Uterus (tissue), 4 donors: Measurements from ENCODE around the gene C1R. TPM values are rescaled to one million over a fixed set of nuclear protein-coding genes. Genes with fewer than 3 reads are reported as not detected.

ENCODE experiments used
- DNase-seq, 2 donors: peaks; one replicate each; pipeline ENCODE4 v3.0.0-alpha.2; 2019 to 2020
- H3K27ac ChIP-seq, 2 donors: fragments of 200-600 bp; sonication (generic); 1 replicate in 1 of 2; 2 replicates in 1 of 2; pipeline ENCODE4 v1.5.1; 2016 to 2018
- H3K27me3 ChIP-seq, 2 donors: fragments of 200-600 bp; sonication (generic); one replicate each; pipeline ENCODE4 v1.5.1; 2018 to 2019; ENCODE audit warnings: control low read depth in 1 of 2
- H3K36me3 ChIP-seq, 2 donors: fragments of 200-600 bp; sonication (generic); one replicate each; pipeline ENCODE4 v1.5.1; 2019; ENCODE audit warnings: control low read depth in 1 of 2
- H3K4me1 ChIP-seq, 2 donors: fragments of 200-600 bp; sonication (generic); one replicate each; pipeline ENCODE4 v1.5.1; 2018 to 2019; ENCODE audit warnings: control low read depth in 1 of 2
- H3K4me3 ChIP-seq, 2 donors: fragments of 200-600 bp; sonication (generic); 1 replicate in 1 of 2; 2 replicates in 1 of 2; pipeline ENCODE4 v1.5.1; 2018 to 2019; ENCODE audit warnings: mild to moderate bottlenecking in 1 of 2
- H3K9me3 ChIP-seq, 2 donors: fragments of 200-600 bp; sonication (generic); one replicate each; pipeline ENCODE4 v1.5.1; 2019; ENCODE audit warnings: control low read depth in 1 of 2
- CTCF ChIP-seq, 4 experiments: fragments of 200-600 bp in 2 of 4; fragments of 450-650 bp in 2 of 4; sonication (generic) in 2 of 4; IDR thresholded peaks; one replicate each; pipeline ENCODE4 v1.5.1; 2016 to 2019; ENCODE audit warnings: antibody characterized with exemption in 4 of 4, mild to moderate bottlenecking in 2 of 4, moderate library complexity in 1 of 4
- POLR2A ChIP-seq, 2 donors: fragments of 450-650 bp; IDR thresholded peaks; one replicate each; pipeline ENCODE4 v1.6.1; 2016; ENCODE audit warnings: antibody characterized with exemption in 2 of 2, mild to moderate bottlenecking in 1 of 2, moderate library complexity in 1 of 2
- intact Hi-C: fragments of 100-400 bp; cut with DNase I; formaldehyde crosslinking; loops from one replicate; pipeline ENCODE4 v1.15.1; 2023; ENCODE audit warnings: low total_unique reads
- total RNA-seq, 4 donors: library from RNA; depleted of rRNA in 3 of 4; stranded (reverse); fragments of >200 nt in 3 of 4; gene quantifications; one replicate each; pipeline versions ENCODE4 v1.1.0 to v1.2.4, GENCODE V29; 2014 to 2023
- donor health status: DM: yes; HTN: yes; CAD: no.

Gene C1R
- total RNA-seq, 4 donors from 2014 or later: 128 to 571 (median 411) TPM

GRCh38 chr12:7129872-7130691 is 37.8 kb upstream of the C1R start, which contains the start of gene CLSTN3:
TSS of gene CLSTN3 (plus strand) at chr12:7130371. CDS start at chr12:7130649, 278 bp downstream.
- peaks cover 0 to 7% of the 10 kb centered on the region in 2 donors for H3K4me1 ChIP-seq
- DNase-seq: peak; percentile 83 to 92
- TF ChIP-seq CTCF (IDR thresholded peaks at IDR 0.05) (no peak), POLR2A (IDR thresholded peaks at IDR 0.05) (peak in 1 of 2 donors; percentile 40)
- H3K27ac ChIP-seq: peak within 1 kb of the TSS; percentile 85
- H3K9me3 ChIP-seq: no peaks in the 10 kb centered on the region
- no peaks in the 10 kb centered on the region for H3K27me3 ChIP-seq
- intact Hi-C loops: no loop called here
- peak within 1 kb of the TSS; percentile 46 to 67 for H3K4me3 ChIP-seq
- no peaks in the 10 kb centered on the region for H3K36me3 ChIP-seq

- Histone ChIP-seq H3K27ac (peak overlapping the region; percentile 85), H3K36me3 (no peaks in the 10 kb centered on the region), H3K27me3 (no peaks in the 10 kb centered on the region), H3K9me3 (no peaks in the 10 kb centered on the region), H3K4me1 (peaks cover 0 to 7% of the 10 kb centered on the region in 2 donors), H3K4me3 (peak overlapping the region; percentile 46 to 67)
- DNase-seq: no peak
- TF ChIP-seq CTCF (IDR thresholded peaks at IDR 0.05) (no peak), POLR2A (IDR thresholded peaks at IDR 0.05) (no peak)
- intact Hi-C loops: no loop called here
Measured at GRCh38 chr12:7129287-7129871, 37.1 kb upstream of the C1R start.

- peak; percentile 43 to 54 for DNase-seq
- H3K27ac ChIP-seq: peak within 1 kb of the TSS; percentile 85
- TF ChIP-seq POLR2A (IDR thresholded peaks at IDR 0.05): no peak
- peaks cover 0 to 7% of the 10 kb centered on the region in 2 donors for H3K4me1 ChIP-seq
- intact Hi-C loops: no loop called here
- H3K9me3 ChIP-seq: no peaks in the 10 kb centered on the region
- H3K36me3 ChIP-seq: no peaks in the 10 kb centered on the region
- peak within 1 kb of the TSS; percentile 46 to 67 for H3K4me3 ChIP-seq
- H3K27me3 ChIP-seq: no peaks in the 10 kb centered on the region
Measured at GRCh38 chr12:7128681-7129286, 36.5 kb upstream of the C1R start, which contains the start of gene RBP5. TSS of gene RBP5 (minus strand) at chr12:7128889. CDS start at chr12:7128775, 114 bp downstream.

- H3K9me3 ChIP-seq: no peaks in the 10 kb centered on the region
- no peak for TF ChIP-seq POLR2A (IDR thresholded peaks at IDR 0.05)
- no peak for TF ChIP-seq CTCF (IDR thresholded peaks at IDR 0.05)
- peaks cover 0 to 7% of the 10 kb centered on the region in 2 donors for H3K4me1 ChIP-seq
- no peaks in the 10 kb centered on the region for H3K36me3 ChIP-seq
- intact Hi-C loops: no loop called here
- no peak overlapping the region for H3K4me3 ChIP-seq
- no peaks in the 10 kb centered on the region for H3K27me3 ChIP-seq
- H3K27ac ChIP-seq: peak overlapping the region; percentile 45 to 52
- DNase-seq: no peak
Measured at GRCh38 chr12:7127916-7128626, 35.8 kb upstream of the C1R start.

GRCh38 chr12:7125632-7126227 is 33.5 kb upstream of the C1R start:
- Histone ChIP-seq H3K9me3 (no peaks in the 10 kb centered on the region), H3K36me3 (no peaks in the 10 kb centered on the region), H3K4me1 (peaks cover 0 to 7% of the 10 kb centered on the region in 2 donors), H3K27ac (no peak overlapping the region), H3K4me3 (no peak overlapping the region), H3K27me3 (no peaks in the 10 kb centered on the region)
- intact Hi-C loops: no loop called here
- DNase-seq: no peak
- TF ChIP-seq POLR2A (IDR thresholded peaks at IDR 0.05) (no peak), CTCF (IDR thresholded peaks at IDR 0.05) (no peak)
